GM19240 (cell line): ENCODE data around the gene LIMCH1.

Source experiments
- DNase-seq: peaks from one replicate; pipeline ENCODE4 v3.0.0; 2011; ENCODE audit warnings: low spot score; ENCODE audit not compliant: insufficient read length

The LIMCH1 gene

DNA sequence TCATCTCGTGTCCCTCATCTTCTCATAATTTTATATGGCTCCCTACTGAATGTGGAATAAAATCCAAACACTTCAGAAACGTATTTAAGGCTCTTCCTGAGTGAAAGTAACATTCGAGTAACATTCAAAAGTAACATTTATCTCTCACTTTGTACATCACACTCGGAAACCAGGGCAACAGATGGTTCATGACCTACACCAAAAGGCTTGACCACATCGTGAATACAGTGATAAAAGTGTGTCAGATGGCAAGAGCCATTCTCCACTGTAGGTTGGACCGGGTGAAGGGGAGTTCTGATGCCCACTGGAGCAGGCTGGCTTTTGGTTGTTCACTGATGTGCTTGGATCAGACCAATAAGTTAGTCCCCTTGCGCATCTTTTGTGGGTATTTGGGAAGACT lies 5.6 kb upstream of the LIMCH1 start:
- DNase-seq = no peak

GRCh38 chr4:41532882-41533281 lies 5.1 kb upstream of the LIMCH1 start:
- DNase-seq = no peak

GRCh38 chr4:41533680-41534079 lies 4.3 kb upstream of the LIMCH1 start:
- no peak for DNase-seq

DNA sequence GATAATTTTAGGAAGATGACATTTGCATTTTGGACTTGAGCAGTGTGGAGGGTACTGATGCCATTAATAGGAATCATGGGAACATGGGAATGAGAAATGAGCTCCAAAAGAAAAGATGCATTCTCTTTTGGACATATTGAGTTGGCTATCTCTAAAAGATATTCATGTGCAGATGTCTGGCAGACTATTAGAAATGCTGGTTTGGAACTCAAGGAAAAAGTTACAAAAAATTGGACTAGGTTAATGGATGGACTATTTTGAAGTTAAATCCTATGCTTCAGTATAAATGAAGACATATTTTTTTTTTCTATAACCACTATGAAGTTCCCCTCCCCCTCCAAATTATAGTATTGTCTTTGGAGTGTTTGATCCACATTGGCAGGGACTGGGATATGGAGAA lies 3.6 kb upstream of the LIMCH1 start:
- DNase-seq = no peak

DNA sequence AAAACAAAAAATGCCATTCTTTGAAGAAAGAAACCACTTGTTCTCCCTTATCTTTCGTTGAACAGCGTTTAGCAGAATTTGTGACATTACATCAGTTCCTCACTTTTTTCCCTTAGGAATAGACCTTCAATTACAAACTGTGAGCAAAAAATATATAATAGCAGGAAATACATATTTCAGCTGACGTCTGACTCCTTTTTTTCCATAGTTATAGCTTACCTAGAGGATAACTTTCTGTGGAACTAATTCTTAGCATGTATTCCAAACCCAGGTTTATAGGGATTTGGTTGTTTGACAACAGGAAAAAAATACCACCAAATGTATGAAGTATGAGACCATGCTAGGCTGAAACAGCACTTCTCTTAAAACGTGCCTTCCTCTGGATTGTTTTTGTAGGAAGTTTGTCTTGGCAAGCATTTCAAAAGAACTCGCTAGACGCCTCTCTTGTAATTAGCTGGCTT lies 2.0 kb upstream of the LIMCH1 start:
- DNase-seq = no peak

DNA sequence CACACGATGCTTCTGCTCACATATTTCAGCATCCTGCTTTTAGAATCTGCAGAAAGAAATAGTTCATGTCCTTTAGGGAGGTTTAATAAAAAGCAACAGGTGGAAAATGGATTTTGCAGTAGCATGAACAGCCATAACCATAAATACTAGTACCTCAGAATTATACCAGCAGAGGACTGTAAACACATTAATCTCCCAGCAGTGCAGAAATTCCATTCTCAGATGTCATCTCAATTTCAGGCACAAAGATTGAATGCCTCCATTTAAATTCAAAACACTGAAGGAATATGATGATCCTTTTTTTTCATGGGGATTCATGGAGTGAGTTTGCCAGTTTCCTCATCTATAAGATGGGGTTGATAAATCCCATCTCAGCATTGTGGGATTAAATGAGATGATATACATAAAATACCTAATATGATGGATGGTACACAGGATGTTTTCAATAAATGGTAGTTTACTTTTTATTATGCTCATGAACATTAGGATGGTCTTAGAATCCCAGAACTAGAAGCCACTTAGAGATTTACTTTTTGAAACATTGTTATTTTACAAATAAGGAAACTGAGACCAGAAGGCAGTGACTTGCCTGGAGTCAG lies 566 bp upstream of the LIMCH1 start:
- DNase-seq = no peak

DNA sequence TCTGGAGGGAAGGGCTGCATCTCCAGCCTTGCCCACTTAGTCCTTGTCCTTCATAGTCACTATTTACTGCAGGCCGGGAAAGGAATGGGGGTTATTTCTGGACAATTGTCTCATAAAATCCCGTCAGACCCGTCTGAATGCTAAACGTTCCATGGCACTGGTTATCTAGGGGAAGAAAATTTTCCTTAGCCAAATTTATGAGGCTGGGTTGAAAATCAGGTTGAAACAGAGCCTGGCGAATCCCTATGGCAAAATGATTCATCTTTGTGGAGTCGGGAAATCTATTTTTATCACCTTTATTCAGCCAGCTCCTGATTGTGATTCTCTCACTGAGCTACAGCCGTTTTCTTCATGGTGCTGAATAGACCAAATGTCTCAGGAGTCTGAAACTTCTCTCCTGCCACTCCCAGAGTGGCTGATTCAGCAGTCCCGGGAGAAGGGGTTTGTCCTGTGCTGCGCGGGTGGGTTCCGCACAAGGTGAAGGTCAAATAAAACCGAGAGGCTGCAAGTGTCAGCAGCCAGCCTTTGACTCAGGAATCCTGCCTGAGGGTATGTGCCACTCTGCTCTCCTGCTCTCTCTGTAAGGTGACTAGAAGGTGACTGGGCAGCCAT lies 1.0 kb downstream of the LIMCH1 start:
- no peak for DNase-seq

DNA sequence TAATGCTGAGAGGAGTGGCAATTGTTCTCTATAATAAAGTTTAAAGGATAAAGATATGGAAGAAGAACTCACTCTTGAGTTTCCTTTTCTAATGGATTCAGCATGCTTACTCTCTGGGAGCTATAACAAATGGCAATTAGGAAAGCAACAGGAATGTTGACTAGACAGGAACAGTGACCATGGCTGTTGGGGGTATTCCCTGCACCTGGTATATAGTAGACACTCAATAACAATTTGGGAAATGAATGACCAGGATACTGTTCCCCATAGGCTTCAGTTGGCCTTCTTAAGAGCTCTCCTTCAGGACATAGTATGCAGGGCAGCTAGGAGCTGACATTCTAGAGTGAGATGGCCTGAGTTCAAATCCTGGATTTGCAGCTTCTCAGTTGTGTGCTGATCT lies 1.8 kb downstream of the LIMCH1 start:
- DNase-seq = no peak

- DNase-seq = no peak
These were observed 2.7 kb downstream of the LIMCH1 start for GRCh38 chr4:41540687-41541086.

DNA sequence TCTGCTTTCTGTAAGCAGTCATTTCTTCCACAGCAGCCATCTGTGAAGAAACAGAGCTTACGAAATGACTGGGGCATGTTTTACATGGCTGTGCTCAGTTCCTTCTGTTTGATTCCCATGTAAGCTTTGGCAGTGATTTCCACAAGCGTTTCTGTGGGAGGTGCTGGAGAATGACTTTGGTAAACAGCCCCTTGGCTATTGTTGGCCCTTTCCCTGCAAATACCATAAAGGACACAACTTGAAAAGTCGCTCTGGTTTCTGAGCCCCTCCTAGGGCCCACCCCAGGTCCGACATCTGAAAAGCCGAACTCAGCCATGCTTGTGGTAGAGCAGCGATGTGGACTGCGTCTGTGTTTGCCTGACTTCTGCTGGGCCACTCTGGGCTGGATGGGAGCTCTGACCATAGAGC lies 3.7 kb downstream of the LIMCH1 start:
- no peak for DNase-seq

GRCh38 chr4:41542526-41543275 lies 4.7 kb downstream of the LIMCH1 start:
- no peak for DNase-seq

GRCh38 chr4:41545238-41545637 lies 7.3 kb downstream of the LIMCH1 start:
- DNase-seq = no peak

- DNase-seq = no peak
These were observed 8.7 kb downstream of the LIMCH1 start for GRCh38 chr4:41546638-41547037.

- no peak for DNase-seq
These were observed 10.4 kb downstream of the LIMCH1 start for GRCh38 chr4:41548305-41548880.

DNA sequence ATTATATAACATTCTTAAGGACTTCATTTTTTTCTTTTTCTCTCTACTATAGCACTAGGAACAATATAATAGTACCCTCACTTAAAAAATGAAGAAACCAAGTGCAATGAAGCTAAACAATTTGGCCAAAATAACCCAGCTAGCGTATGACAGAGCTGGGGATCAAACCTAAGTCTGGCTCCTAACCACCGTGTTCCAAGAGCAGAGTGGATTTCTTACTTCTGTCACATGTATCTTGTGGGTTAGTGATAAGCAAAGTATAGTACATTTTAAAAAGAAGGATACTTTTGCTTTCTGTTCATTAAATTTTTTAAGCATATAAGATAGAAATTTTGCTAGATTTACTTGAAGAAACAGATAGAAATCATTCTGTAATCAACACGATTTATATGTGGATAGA lies 11.5 kb downstream of the LIMCH1 start:
- no peak for DNase-seq

- DNase-seq = no peak
These were observed 12.4 kb downstream of the LIMCH1 start for GRCh38 chr4:41550308-41550707.

GRCh38 chr4:41551536-41551935 lies 13.6 kb downstream of the LIMCH1 start:
- DNase-seq = no peak

DNA sequence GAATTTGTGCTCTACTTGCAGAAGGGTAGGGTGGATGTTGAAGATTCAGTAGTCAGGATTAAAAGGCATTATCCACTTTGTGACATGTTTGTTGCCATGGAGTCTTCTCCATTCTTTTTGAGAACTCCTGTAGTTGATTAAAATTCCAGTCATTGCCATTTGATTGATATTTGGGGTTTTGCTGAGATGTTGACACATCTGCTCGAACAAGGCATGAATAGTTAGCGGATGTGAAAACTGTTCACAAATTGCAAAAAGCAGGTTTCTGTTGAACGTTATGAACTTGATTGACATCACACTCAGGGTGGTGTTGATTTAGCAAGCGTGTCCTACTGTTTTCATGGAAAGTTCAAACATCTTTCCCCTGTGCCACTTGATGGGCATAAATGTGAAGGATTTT lies 16.9 kb downstream of the LIMCH1 start:
- DNase-seq = no peak

- DNase-seq = no peak
These were observed 18.6 kb downstream of the LIMCH1 start for GRCh38 chr4:41556526-41556925.

- DNase-seq = no peak
These were observed 22.1 kb downstream of the LIMCH1 start for GRCh38 chr4:41559940-41560516.

DNA sequence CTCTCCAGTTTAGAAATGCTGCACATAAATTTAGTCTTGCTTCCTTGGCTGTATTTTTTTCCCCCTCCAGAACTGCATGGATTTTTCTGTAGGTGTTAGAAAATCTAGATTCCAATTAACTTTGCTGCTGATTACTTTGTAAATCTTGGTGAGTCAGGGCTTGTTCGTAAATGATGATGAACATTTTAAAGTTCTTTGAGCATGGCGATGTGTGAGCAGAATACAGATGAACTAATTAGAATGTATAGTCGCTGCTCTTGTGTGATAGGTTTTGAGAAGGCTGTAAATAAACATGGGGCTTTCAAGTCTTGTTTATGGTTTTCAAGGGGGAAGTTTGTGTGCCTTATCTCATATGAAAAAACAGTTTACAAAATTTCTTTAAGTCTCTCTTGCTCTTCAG lies 23.3 kb downstream of the LIMCH1 start:
- no peak for DNase-seq

- no peak for DNase-seq
These were observed 29.2 kb downstream of the LIMCH1 start for GRCh38 chr4:41567186-41567585.
